CD1c-positive myeloid dendritic cell (primary cell): ENCODE measurements around the gene CLEC4G.
"Not testable (repeated sequence)": the region's sequence is repeated elsewhere in the genome, so short reads cannot be mapped to it uniquely, and the experiment has no call there.

Experiments used
- DNase-seq: peaks from one replicate; pipeline ENCODE4 v3.0.0-alpha.2; 2016; ENCODE audit errors: extremely low spot score

CLEC4G gene

GRCh38 chr19:7746903-7747884 is 15.3 kb upstream of the CLEC4G start, which contains the start of gene CD209:
TSS of gene CD209 (minus strand) at chr19:7747534. CDS start at chr19:7747511, 23 bp downstream.
- peak; percentile 84 for DNase-seq

- DNase-seq: not testable (repeated sequence)
These were observed 14.4 kb upstream of the CLEC4G start for GRCh38 chr19:7746306-7746705.

- peak; percentile 43 for DNase-seq
These were observed 13.2 kb upstream of the CLEC4G start for GRCh38 chr19:7744871-7745650.

- no peak for DNase-seq
These were observed 12.4 kb upstream of the CLEC4G start for GRCh38 chr19:7744199-7744786.

- no peak for DNase-seq
These were observed 11.5 kb upstream of the CLEC4G start for GRCh38 chr19:7743425-7743841.

- DNase-seq: no peak
These were observed 11.1 kb upstream of the CLEC4G start for GRCh38 chr19:7742991-7743390.

- no peak for DNase-seq
These were observed 10.7 kb upstream of the CLEC4G start for GRCh38 chr19:7742575-7742974.

GRCh38 chr19:7740682-7741054 is 8.8 kb upstream of the CLEC4G start:
- DNase-seq: peak; percentile 46

GRCh38 chr19:7739801-7740681 is 8.1 kb upstream of the CLEC4G start:
- DNase-seq: peak; percentile 53

- peak; percentile 47 for DNase-seq
These were observed 7.4 kb upstream of the CLEC4G start for GRCh38 chr19:7739211-7739755.

- no peak for DNase-seq
These were observed 6.1 kb upstream of the CLEC4G start for GRCh38 chr19:7738023-7738422.

- no peak for DNase-seq
These were observed 5.3 kb upstream of the CLEC4G start for GRCh38 chr19:7737215-7737614.

- DNase-seq: no peak
These were observed 4.2 kb upstream of the CLEC4G start for GRCh38 chr19:7736148-7736547.

- peak; percentile 94 for DNase-seq
These were observed 2.6 kb upstream of the CLEC4G start for GRCh38 chr19:7734220-7735203.

- no peak for DNase-seq
These were observed 1.5 kb upstream of the CLEC4G start for GRCh38 chr19:7733376-7733775.

- no peak for DNase-seq
These were observed 295 bp downstream of the CLEC4G start for GRCh38 chr19:7731615-7732014.

GRCh38 chr19:7731218-7731595 is 703 bp downstream of the CLEC4G start:
- DNase-seq: no peak

GRCh38 chr19:7730286-7731217 is 1.4 kb downstream of the CLEC4G start:
- no peak for DNase-seq
